IPS-NIHi7 (cell line): ENCODE data around the gene SLC9A6.
"Not testable (repeated sequence)": the region's sequence is repeated elsewhere in the genome, so short reads cannot be mapped to it uniquely, and the experiment has no call there.

Source experiments
- DNase-seq: peaks from one replicate; pipeline ENCODE4 v3.0.0; 2012; ENCODE audit warnings: mixed read lengths; ENCODE audit errors: extremely low spot score

SLC9A6 gene

DNA sequence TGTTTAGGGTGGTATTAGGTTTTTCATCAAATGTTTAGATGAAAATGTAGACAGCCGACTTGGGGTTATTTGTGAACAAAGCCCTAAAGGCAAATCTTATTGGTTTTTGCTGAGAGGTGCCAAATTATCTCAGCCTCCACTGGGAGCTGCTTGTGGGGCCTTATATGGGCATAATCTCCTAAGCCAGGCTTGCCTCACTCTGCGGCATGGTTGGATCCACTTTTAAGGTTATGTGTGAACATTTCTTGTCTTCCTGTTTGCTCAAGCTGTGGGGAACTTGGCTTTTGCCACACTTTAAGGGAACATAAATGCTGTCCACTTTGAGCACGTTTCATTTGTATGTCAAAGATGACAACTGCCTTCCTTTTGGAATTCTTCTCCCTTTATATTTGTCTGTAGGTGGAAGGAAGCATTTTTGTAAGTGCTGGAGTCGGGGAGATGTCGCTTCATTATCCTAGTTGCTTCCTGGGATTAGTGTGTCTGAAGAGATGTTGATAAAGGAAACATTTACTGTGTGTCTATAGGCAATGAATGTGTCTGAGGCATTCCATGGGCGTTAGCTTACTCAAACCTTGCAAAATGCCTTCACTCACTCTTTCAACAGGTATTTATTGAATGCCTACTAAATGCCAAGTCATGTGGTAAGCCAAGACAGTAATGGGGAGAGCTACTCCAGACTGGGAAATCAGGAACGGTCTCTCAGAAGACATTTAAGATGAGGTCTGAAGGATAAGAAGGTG lies 78.3 kb downstream of the SLC9A6 start:
- no peak for DNase-seq

DNA sequence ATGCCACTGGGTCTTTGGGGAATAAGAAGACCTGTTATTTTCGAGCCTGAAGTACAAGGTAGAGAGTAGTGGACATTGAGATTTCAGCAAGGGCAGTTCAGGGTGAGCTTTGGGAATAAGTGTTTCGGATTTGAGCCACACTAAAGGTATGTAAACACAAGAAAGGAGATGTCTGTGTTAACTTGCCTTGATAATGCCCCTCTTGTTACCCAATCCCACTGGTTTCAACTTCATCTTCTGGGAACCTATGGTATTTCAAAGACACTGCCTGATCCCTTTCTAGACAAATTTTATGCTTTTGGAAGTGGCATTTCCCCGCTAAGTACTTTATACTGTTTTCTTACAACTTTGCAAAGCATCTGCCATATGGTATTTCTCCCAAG lies 79.4 kb downstream of the SLC9A6 start:
- DNase-seq: no peak

DNA sequence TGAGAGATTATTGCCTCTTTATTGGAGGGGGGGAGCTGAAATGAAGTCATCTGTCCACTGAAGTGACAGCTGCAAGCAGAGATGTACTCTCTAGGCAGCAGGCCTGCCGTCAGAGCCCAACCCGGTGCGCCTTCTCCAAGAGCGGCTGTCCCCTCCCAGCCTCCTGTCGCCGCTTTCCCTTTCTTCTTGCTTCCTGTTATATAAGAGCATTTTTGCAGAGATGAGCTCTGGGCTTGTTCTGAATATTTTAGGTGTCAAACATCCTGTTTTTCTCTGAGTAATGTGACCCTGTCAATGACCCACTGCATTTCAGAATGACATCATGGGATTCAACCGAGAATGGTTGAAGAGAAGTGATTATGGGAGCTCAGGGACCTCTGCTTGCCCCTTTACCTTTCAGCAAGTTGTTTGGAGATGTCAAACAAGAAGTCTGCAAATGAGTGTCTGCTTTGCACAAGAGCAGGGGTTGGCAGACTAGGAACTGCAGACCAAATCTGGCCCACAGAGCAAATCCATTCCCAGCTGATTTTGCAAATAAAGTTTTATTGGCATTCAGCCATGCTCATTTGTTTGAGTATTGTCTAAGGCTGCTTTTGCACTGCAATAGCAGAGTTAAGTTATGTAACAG lies 79.9 kb downstream of the SLC9A6 start:
- DNase-seq: no peak

DNA sequence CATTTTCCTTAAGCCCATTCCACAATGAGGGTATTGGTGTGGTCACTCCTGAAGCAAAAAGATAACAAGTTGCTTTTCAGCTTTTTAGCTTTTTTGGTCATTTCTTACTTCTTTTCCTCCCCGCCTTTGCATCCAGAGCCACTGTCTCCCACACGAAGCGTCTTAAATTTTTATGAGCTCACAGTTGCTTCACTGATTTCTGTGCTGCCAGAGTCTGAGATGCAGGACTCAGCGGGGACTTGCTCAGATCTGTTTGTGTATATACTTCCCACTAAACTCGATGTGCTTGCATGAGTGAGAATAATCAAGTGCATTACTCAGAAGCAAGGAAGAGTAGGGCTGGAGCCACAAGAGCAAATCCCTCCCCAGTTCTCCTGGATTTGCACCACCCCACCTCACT lies 81.9 kb downstream of the SLC9A6 start:
- DNase-seq: no peak

DNA sequence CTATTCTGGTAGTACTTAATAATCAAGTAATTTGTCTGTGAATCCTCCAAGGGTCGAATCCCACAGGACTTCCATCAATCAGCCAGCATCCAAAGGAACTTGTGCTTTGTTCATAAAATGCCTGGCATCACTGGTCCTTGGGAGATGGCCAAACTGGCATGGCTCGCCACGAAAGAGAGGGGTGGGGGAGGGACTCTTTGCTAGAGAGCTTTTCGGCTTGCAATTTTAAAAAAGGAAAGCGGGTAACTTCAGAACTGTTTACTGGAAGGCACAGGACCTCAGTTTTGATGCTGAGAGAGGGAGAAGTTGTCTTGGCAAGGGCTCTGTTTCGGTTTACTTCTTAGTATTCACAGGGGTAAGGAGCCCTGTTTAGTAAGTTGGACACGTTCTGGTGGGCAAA lies 82.7 kb downstream of the SLC9A6 start:
- no peak for DNase-seq

DNA sequence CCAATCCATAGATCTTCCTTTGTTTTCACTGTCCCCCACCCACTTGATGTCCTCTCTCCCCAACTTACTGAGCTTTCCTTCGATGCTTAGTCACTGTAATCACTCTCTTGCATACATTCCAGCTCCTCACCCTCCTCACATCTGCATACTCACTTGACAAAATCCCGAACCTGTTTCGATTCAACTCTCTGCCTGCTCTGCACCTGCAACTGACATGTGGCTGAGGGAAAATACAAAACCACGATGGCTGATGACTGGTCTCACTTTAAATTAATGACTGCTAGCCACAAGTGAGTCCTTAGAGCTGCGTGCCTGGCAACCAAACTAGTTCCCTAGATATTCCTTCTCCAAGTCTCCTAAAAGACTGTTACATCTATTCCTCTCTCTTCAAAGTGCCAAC lies 91.7 kb downstream of the SLC9A6 start:
- no peak for DNase-seq

DNA sequence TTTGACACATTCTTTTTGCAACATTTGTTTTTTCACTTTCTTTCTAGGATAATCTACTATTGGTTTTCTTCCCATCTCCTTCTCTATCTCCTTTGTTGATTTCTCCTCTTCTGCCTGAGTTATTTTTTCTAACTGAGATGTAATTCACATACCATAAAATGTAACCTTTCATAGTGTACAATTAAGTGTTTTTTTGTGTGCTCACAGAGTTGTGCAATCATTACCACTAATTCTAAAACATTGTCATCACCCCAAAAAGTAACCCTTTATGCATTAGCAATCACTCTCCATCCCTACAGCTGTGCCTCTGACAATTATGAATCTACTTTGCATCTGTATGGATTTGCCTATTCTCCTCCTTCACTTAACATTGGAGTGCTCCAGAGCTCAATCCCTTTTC lies 95.5 kb downstream of the SLC9A6 start:
- no peak for DNase-seq

DNA sequence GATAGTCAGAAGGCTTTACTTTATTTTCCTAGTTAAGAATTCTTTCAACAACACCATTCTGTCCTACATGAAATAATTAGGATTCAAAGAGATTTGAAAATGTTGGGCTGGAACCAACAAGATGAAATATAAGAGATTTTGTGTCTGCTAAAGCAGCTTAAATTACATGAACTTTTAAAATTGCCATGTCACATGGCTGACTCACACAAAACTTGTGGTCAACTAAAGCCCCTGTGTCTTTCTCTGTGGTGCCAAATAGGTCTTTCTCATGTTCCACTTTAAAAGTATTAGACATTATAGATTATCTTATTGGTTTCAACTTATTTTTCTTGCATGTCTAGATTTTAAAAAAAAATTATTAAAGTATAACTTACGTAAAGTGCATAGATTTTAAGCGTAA lies 101.3 kb downstream of the SLC9A6 start:
- no peak for DNase-seq

DNA sequence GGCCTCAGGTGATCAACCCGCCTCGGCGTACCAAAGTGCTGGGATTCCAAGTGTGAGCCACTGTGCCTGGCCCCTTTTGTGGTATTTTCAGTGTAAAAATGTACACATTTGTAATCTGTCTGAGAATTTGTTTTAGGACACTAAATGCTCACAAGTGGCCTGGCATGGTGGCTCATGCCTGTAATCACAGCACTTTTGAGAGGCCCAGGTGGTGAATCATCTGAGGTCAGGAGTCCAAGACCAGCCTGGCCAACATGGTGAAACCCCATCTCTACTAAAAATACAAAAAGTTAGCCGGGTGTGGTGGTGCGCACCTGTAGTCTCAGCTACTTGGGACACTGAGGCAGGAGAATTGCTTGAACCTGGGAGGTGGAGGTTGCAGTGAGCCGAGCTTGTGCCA lies 106.7 kb downstream of the SLC9A6 start:
- not testable (repeated sequence) for DNase-seq

DNA sequence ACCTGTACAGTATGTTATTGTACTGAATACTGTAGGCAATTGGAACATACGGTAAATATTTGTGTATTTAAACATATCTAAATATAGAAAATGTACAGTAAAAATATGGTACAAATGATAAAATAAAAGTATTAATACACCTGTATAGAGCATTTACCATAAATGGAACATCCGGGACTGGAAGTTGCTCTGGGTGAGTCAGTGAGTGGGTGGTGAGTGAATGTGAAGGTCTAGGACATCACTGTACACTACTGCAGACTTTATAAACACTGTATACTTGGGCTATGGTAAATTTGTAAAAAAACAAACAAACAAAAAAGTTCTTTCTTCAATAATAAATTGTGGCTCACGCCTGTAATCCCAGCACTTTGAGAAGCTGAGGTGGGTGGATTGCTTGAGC lies 109.7 kb downstream of the SLC9A6 start:
- DNase-seq: no peak
